DOHH2 (cell line): ENCODE data around the gene HHATL.

ENCODE experiments used
- H3F3A ChIP-seq: fragments of 200-600 bp; sonication (generic), shearing (Covaris generic); 2 replicates; pipeline ENCODE4 v1.6.0; 2016; ENCODE audit warnings: antibody characterized with exemption, mild to moderate bottlenecking; ENCODE audit not compliant: control insufficient read depth, insufficient read depth
- H3K27ac ChIP-seq: fragments of 200-600 bp; sonication (generic); 2 replicates; pipeline ENCODE4 v1.5.1; 2014; ENCODE audit warnings: low read depth, mild to moderate bottlenecking, low read length, moderate library complexity
- H3K27me3 ChIP-seq: fragments of 200-600 bp; sonication (generic); 2 replicates; pipeline ENCODE4 v1.6.1; 2014; ENCODE audit warnings: mild to moderate bottlenecking, low read length, mixed read lengths; ENCODE audit not compliant: control insufficient read depth
- H3K36me3 ChIP-seq: fragments of 200-600 bp; sonication (generic); 2 replicates; pipeline ENCODE4 v1.6.1; 2014; ENCODE audit warnings: mild to moderate bottlenecking, low read length, moderate library complexity, mixed read lengths; ENCODE audit not compliant: control insufficient read depth
- H3K4me1 ChIP-seq: fragments of 200-600 bp; sonication (generic); 2 replicates; pipeline ENCODE4 v1.6.1; 2014; ENCODE audit warnings: mild to moderate bottlenecking, low read length, mixed read lengths; ENCODE audit not compliant: control insufficient read depth
- H3K4me2 ChIP-seq: fragments of 200-600 bp; sonication (generic); 2 replicates; pipeline ENCODE4 v1.6.0; 2014; ENCODE audit warnings: mild to moderate bottlenecking, low read length, moderate library complexity
- H3K4me3 ChIP-seq: fragments of 200-600 bp; sonication (generic); 2 replicates; pipeline ENCODE4 v1.5.1; 2014; ENCODE audit warnings: mild to moderate bottlenecking, low read length, mixed read lengths
- H3K79me2 ChIP-seq: fragments of 200-600 bp; sonication (generic); 2 replicates; pipeline ENCODE4 v1.6.1; 2014; ENCODE audit warnings: mild to moderate bottlenecking, low read length, mixed read lengths; ENCODE audit not compliant: control insufficient read depth
- H3K9me2 ChIP-seq: fragments of 200-600 bp; sonication (generic); replicated peaks from 2 replicates; pipeline ENCODE4 v1.6.1; 2014; ENCODE audit warnings: mild to moderate bottlenecking, low read length, mixed read lengths; ENCODE audit not compliant: control insufficient read depth
- H3K9me3 ChIP-seq: fragments of 200-600 bp; sonication (generic); 2 replicates; pipeline ENCODE4 v1.6.1; 2014; ENCODE audit warnings: antibody characterized with exemption, low read length, mixed read lengths; ENCODE audit not compliant: control insufficient read depth, insufficient read depth
- H4K20me1 ChIP-seq: fragments of 200-600 bp; sonication (generic); 2 replicates; pipeline ENCODE4 v1.6.0; 2014; ENCODE audit warnings: low read depth, mild to moderate bottlenecking, antibody characterized with exemption, low read length, moderate library complexity; ENCODE audit not compliant: control insufficient read depth, insufficient read depth
- CTCF ChIP-seq: fragments of 200-600 bp; sonication (generic); IDR thresholded peaks from one replicate; pipeline ENCODE4 v1.5.1; 2014; ENCODE audit warnings: antibody characterized with exemption, mild to moderate bottlenecking, low read depth, low read length; ENCODE audit not compliant: poor library complexity, severe bottlenecking
- EZH2phosphoT487 ChIP-seq: fragments of 200-600 bp; sonication (generic); IDR thresholded peaks from 2 replicates; pipeline ENCODE4 v1.6.1; 2017; ENCODE audit warnings: borderline replicate concordance, mild to moderate bottlenecking, antibody characterized with exemption, low read length, moderate library complexity, mixed read lengths

The HHATL gene

DNA sequence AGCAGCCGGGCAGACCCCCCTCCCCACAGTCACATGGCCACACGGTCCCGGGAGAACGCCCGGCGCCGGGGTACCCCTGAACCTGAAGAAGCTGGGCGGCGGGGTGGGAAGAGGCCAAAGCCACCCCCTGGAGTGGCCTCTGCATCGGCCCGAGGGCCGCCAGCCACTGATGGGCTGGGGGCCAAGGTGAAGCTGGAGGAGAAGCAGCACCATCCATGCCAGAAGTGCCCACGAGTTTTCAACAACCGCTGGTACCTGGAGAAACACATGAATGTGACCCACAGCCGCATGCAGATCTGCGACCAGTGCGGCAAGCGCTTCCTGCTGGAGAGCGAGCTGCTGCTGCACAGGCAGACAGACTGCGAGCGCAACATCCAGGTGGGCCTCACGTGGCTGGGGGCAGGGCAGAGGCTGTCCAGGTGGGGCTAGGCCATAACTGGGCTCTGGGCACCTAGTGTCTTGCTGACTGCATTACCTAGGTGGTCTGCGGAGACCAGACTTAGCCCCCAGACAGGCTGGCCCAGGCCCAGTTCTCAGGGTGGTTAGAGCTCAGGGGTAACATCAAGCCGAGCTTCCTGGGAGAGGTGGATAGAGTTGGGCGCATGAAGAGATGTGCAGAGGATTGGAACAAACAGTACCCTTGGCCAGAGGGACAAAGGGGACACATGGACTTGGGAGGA, 43.0 kb downstream of the HHATL start:
- Histone ChIP-seq H3K27me3 (peaks cover 8% of the 10 kb centered on the region), H3K4me1 (peaks cover 8% of the 10 kb centered on the region), H3K27ac (no peak overlapping the region), H3K4me3 (no peak overlapping the region), H4K20me1 (no peaks in the 10 kb centered on the region), H3K4me2 (no peak overlapping the region), H3K79me2 (no peaks in the 10 kb centered on the region), H3F3A (no peaks in the 10 kb centered on the region), H3K36me3 (no peaks in the 10 kb centered on the region), H3K9me3 (no peaks in the 10 kb centered on the region), H3K9me2 (no peaks in the 10 kb centered on the region)
- TF ChIP-seq CTCF (no peak), EZH2phosphoT487 (no peak)

DNA sequence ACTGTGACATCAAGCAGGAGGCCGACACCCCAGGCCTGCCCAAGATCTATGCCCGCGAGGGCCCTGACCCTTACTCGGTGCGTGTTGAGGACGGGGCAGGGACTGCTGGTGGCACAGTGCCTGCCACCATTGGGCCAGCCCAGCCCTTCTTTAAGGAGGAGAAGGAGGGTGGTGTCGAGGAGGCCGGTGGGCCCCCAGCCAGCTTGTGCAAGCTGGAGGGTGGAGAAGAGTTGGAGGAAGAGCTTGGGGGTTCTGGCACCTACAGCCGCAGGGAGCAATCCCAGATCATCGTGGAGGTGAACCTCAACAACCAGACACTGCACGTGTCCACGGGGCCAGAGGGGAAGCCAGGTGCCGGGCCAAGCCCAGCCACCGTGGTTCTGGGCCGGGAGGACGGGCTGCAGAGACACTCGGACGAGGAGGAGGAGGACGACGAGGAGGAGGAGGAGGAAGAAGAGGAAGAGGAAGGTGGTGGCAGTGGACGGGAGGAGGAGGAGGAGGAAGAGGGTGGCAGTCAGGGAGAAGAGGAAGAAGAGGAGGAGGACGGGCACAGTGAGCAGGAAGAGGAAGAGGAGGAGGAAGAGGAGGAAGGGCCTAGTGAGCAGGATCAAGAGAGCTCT, 43.7 kb downstream of the HHATL start:
- TF ChIP-seq EZH2phosphoT487 (no peak), CTCF (no peak)
- H3K9me3 ChIP-seq = no peaks in the 10 kb centered on the region
- no peaks in the 10 kb centered on the region for H4K20me1 ChIP-seq
- no peak overlapping the region for H3K4me3 ChIP-seq
- no peaks in the 10 kb centered on the region for H3K79me2 ChIP-seq
- H3K4me1 ChIP-seq = peaks cover 6% of the 10 kb centered on the region
- H3K36me3 ChIP-seq = no peaks in the 10 kb centered on the region
- H3K4me2 ChIP-seq = no peak overlapping the region
- H3F3A ChIP-seq = no peaks in the 10 kb centered on the region
- no peaks in the 10 kb centered on the region for H3K9me2 ChIP-seq
- H3K27ac ChIP-seq = no peak overlapping the region
- peaks cover 11% of the 10 kb centered on the region for H3K27me3 ChIP-seq

DNA sequence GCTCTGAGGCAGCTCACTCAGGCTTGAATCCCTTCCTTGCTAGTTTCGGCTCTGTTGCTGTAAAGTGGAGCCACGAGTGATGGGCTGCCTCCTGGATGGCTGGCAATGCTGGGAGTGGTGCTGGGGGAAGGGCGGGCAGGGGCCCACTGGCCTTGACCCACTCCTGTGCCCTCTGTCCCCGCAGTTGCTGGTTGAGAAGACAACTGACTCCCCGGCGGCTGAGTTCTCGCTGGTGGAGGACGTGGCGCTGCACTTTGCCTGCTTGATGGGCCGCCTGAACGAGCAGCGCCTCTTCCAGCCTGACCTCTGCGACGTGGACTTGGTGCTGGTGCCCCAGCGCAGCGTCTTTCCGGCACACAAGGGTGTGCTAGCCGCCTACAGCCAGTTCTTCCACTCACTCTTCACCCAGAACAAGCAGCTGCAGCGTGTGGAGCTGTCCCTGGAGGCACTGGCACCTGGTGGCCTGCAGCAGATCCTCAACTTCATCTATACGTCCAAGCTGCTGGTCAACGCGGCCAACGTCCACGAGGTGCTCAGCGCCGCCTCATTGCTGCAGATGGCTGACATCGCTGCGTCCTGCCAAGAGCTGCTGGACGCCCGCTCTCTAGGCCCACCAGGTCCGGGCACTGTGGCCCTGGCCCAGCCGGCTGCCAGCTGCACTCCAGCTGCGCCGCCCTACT, 44.4 kb downstream of the HHATL start:
- no peak for TF ChIP-seq EZH2phosphoT487
- no peak for TF ChIP-seq CTCF
- no peaks in the 10 kb centered on the region for H3K36me3 ChIP-seq
- H3K4me2 ChIP-seq = no peak overlapping the region
- H3K79me2 ChIP-seq = no peaks in the 10 kb centered on the region
- no peak overlapping the region for H3K4me3 ChIP-seq
- peaks cover 3% of the 10 kb centered on the region for H3K4me1 ChIP-seq
- no peaks in the 10 kb centered on the region for H3F3A ChIP-seq
- H3K9me3 ChIP-seq = no peaks in the 10 kb centered on the region
- peaks cover 15% of the 10 kb centered on the region for H3K27me3 ChIP-seq
- no peaks in the 10 kb centered on the region for H4K20me1 ChIP-seq
- H3K27ac ChIP-seq = no peak overlapping the region
- H3K9me2 ChIP-seq = no peaks in the 10 kb centered on the region
